Myocyte (in vitro differentiated cells): ENCODE measurements around the gene TMEM132E. TPM values are rescaled to one million over a fixed set of nuclear protein-coding genes. Genes with fewer than 3 reads are reported as not detected.
"Not testable (repeated sequence)": the region's sequence is repeated elsewhere in the genome, so short reads cannot be mapped to it uniquely, and the experiment has no call there.

Experiments
- DNase-seq: peaks from one replicate; pipeline ENCODE4 v3.0.0-alpha.2; 2012; ENCODE audit warnings: low read depth
- polyA plus RNA-seq: library from polyadenylated mRNA; unstranded; fragments of >200 nt; gene quantifications from one replicate; pipeline ENCODE4 v1.2.1, GENCODE V29; 2012; ENCODE audit warnings: missing spikeins
- total RNA-seq: library from RNA; depleted of rRNA; stranded (reverse); fragments of >200 nt; gene quantifications from 2 replicates; pipeline ENCODE4 v1.2.3, GENCODE V29; 2014

Gene TMEM132E, protein sequence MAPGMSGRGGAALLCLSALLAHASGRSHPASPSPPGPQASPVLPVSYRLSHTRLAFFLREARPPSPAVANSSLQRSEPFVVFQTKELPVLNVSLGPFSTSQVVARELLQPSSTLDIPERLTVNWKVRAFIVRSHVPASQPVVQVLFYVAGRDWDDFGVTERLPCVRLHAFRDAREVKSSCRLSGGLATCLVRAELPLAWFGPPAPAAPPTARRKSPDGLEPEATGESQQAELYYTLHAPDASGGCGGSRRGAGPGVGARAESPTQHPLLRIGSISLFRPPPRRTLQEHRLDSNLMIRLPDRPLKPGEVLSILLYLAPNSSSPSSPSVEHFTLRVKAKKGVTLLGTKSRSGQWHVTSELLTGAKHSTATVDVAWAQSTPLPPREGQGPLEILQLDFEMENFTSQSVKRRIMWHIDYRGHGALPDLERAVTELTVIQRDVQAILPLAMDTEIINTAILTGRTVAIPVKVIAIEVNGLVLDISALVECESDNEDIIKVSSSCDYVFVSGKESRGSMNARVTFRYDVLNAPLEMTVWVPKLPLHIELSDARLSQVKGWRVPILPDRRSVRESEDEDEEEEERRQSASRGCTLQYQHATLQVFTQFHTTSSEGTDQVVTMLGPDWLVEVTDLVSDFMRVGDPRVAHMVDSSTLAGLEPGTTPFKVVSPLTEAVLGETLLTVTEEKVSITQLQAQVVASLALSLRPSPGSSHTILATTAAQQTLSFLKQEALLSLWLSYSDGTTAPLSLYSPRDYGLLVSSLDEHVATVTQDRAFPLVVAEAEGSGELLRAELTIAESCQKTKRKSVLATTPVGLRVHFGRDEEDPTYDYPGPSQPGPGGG (N-terminal part only)
- not detected in 2 replicates for total RNA-seq
- not detected for polyA plus RNA-seq

GRCh38 chr17:34579017-34579946, at the start of gene TMEM132E:
TSS of gene TMEM132E (plus strand) at chr17:34579582. CDS start at chr17:34581077, 1,495 bp downstream.
- DNase-seq: peak; percentile 4

GRCh38 chr17:34530918-34531317, 48.5 kb upstream of the TMEM132E start:
- no peak for DNase-seq

DNA sequence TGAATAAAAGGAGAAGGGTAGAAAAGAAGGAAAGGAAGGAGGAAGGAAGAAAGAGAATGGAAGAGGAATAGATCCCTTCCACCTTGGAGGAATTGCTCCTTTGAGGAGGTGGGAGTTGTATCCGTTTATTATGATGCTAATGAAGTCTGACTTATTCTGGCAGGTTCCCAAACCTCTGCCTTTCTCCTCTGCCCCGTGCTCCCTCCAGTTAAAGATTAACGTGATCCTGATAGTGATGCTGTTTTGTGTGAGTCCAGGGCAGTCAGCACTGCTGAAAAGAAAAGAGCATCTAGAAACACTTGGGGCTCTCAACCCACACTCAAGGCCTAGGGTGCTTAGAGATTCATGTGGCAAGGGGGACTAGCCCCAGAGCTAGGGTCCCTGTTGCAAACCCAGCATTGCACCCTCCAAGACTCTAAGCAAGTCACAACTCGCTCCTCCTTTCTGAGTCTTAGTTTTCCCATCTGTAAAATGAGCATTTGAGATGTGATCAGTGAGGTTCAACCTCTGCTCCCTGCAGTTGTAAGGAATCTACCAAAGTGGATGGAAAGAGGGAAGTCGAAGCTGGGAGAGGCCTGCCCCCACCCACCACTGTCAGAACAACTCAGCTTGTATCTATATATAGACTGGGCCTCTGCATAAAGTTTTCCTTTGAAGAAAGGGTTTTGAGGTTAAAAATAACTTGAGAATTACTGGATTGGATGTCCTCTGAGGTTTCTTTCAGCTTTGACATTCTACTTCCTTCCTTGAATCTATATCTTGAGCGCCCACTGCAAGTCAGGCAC, 46.9 kb upstream of the TMEM132E start:
- DNase-seq: no peak

DNA sequence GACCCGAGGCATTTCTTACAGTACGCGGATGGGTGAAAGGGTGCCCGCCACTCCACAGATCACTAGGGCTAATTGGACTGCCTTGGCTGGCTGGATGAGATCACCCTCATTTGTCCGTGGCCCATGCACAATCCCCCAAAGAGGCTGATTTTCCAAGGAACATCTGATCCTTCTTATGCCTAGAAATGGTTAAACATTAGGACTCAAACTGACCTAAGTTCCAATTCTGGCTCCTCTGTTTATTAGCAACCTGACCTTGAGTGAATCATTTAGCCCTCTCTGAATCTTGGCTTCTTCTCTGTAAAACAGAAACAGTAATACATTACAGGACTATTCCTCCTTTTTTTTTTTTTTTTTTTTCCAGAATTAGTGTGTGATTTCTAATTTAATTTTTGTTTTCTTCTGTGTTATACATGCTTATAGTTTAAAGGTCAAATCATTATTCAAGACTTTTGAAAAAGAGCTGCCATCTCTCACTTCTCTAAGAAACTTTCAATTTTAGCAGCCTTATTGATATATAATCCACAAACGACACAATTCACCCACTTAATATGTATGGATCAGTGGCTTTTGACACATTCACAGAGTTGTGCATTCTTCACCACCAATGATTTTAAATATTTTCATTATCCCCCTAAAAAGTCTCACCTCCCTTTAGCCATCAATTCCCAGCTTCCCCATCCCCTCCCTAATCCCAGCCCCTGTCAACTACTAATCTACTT, 45.4 kb upstream of the TMEM132E start:
- DNase-seq: no peak

DNA sequence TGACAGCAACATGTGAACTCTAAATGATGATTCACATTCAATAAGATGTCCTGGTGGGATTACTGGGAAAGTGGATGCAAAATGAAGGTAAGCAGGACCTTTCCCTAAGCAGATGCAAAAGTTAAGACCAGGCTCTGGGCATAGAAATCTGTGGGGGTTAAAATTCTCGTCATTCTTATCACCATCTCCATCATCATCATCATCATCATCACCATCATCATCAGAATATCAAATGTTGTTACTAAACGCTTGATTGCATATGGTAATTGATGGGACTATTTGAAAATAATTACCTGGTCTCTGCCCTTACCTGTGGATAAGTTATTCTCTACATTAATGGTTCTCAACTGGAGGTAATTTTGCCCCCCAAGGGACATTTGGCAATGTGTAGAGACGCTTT, 41.9 kb upstream of the TMEM132E start:
- no peak for DNase-seq

GRCh38 chr17:34538582-34538981, 40.8 kb upstream of the TMEM132E start:
- not testable (repeated sequence) for DNase-seq

GRCh38 chr17:34539881-34540280, 39.5 kb upstream of the TMEM132E start:
- no peak for DNase-seq

DNA sequence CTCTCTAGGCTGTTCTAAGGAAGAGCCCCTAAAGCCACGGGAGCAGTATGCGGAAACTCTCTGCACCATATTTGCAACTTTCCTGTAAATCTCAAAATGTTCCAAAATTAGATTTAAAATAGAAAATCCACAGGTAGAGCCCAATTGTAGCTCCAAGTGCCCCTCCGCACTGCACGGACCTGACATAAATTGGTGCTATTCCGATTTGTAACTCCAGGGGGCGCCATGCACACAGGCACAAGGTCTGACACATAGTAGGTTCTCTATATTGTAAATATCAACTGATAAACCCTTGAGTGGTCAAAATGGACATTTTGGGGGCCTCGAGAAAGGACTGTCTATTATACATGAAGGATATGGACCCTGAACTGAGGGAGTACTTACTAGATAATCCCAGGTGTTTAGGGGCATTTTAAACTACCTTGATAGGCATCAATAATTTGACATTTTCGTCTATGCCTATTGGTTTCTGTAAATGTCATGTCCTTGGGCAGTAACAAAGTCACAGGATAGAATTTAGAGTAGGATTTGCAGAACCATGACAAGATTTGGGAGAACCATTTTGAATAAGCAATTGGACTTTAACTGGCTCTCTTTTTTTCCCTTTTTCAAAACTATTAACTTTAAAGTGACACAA, 36.6 kb upstream of the TMEM132E start:
- peak; percentile 4 for DNase-seq

DNA sequence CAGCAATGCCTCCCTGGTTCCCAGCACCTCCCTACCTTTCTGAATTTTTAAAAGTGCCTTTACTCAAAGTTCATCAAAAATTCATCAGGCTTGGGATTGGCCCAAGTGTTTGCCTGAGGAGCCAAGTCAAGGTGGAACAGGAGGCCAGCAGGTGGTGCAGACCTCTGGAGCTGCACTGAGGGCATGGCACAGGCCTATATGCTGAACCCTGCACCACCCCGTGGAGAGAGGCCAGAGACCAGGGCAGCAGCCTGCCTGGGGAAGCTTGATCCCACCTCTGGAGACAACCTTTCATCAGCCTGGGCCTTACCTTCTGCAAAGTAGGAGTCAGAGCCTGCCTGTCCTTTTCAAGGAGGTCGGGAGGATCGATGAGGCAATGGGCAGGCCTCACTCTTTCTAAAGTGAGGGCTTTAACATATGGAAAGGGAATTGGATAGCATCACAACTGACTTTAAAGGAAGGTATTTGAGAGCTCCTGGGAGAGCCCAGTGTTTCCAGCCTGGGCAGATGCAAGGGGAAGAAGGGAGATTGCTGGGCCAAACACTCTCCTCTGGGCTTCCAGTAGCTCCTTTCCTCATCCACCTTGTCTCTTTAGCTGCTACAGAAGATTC, 31.8 kb upstream of the TMEM132E start:
- no peak for DNase-seq

DNA sequence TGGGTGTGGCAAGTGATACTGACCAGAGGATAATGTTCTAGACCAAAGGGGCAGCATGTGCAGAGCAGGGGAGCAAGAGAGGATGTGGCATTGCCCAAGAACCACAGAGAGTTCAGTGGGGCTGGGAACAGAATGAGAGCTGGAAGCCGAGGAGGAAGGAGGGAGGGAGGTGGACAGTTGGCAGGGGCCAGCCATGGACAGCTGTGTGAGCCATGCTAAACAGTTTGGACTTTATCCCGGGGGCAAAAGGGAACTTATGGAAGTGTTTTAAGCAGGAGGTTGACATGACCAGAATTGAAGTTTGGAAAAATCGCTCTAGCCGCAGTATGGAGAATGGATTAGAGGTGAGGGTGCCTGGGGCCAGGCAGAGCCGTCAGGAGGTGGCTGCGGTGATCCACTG, 29.4 kb upstream of the TMEM132E start:
- peak; percentile 0 for DNase-seq

GRCh38 chr17:34553907-34554306, 25.5 kb upstream of the TMEM132E start:
- no peak for DNase-seq

DNA sequence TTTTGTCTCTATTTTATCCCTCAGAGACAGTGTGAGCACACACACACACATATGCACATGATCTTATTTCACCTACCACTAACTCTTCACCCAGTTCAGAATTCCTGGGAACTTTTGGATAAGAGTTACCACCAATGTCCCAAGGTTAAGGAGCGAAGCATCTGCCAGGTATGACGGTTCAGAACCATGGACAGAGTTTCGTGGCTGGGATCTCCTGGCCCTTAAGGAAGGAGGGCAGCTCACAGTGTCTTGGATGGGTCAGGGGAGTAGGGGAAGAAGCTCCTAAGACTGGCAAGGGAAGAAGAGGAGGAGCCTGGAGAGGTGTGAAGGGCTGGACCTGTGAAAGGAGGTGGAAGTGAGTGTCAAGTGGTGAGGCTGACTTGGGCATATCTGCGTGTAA, 23.0 kb upstream of the TMEM132E start:
- DNase-seq: no peak

GRCh38 chr17:34556931-34557330, 22.5 kb upstream of the TMEM132E start:
- no peak for DNase-seq

- no peak for DNase-seq
These were observed 18.1 kb upstream of the TMEM132E start for GRCh38 chr17:34561328-34561727.

DNA sequence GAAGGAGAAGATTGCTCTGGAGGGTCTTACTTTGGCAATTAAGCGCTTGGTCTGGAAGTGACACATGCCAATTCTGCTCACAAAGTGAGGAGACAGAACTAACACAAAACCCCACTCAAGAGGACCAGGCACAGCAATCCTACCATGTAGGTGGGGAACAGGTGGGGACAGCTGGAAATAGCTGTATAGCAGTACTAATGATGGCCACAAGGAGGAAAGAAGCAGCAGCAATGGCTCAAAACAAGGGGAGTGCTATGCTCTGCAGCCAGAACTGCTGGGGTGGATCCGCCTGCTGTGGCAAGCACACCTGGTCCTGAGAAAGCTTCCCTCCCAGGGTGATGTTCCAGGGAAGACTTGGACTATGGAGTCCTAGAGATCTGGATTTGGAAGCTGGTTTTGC, 17.0 kb upstream of the TMEM132E start:
- no peak for DNase-seq

DNA sequence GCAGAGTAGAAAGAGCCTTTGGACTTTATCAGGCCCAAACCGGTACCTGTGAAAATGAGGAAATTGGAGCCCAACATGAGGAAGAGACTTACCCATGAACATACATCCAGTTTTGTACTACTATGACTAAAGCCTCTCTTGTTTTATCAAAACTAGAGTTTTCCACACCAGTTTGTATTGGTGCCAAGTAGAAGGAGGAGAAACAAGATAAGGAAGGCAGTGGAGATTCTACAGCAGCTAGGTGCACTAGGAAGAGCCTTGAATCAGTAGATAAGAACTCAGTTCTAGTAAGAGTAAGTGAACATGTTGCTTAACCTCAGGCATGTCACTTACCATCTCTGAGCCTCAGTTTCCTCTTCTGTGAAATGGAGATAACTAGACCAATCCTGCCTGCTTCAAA, 13.7 kb upstream of the TMEM132E start:
- DNase-seq: no peak

- DNase-seq: no peak
These were observed 13.2 kb upstream of the TMEM132E start for GRCh38 chr17:34566201-34566600.

- DNase-seq: no peak
These were observed 12.5 kb upstream of the TMEM132E start for GRCh38 chr17:34566873-34567272.
